GOT3 (cell line): ENCODE data around the gene FUT3.
"Not testable (repeated sequence)": the region's sequence is repeated elsewhere in the genome, so short reads cannot be mapped to it uniquely, and the experiment has no call there.

ENCODE experiments used
- DNase-seq: peaks from one replicate; lab custom pipeline; 2025; ENCODE audit warnings: mixed read lengths; lab: John Stamatoyannopoulos, UW

Gene FUT3

DNA sequence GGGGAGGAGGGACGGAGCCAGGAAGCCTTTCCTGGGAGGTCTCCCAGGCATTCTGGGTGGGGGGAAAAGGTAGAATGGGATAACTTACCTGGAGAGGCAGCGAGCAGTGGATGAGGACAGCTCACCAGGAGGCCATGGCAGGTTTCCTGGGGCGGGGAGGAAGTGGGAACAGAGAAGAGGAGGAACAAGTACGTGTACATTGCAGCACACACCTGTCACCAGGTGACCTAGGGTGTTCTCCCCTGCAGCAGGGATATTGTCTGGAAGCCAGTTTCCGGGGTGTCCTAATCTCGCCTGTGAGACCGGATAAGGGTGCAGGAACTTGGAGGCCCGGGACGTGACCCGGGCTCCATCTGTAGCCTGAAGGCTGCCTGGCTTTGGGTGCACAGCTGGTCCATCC is at the start of gene FUT3:
Gene FUT3 (minus strand): TSS at position 148 of the 400 bp plus-strand sequence.
- DNase-seq = no peak

DNA sequence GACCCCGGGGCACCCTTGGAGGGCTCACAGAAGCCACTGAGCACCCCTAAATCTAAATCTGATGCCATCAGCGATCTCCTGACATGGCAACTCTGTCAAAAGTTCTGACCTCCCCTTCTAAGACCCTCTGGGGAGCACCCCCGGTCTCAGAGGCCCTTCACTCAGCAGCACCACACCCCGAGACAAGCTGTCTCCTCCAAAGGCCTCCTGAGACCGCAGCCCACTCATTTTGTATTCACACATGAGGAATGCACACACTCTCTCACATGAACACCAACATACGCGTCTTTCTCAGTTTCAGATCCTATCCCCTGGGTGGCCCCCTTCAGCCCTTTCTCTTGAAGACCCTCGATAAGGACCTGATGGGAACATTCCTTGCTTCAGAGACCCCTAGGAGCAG is 49.7 kb upstream of the FUT3 start:
- no peak for DNase-seq

DNA sequence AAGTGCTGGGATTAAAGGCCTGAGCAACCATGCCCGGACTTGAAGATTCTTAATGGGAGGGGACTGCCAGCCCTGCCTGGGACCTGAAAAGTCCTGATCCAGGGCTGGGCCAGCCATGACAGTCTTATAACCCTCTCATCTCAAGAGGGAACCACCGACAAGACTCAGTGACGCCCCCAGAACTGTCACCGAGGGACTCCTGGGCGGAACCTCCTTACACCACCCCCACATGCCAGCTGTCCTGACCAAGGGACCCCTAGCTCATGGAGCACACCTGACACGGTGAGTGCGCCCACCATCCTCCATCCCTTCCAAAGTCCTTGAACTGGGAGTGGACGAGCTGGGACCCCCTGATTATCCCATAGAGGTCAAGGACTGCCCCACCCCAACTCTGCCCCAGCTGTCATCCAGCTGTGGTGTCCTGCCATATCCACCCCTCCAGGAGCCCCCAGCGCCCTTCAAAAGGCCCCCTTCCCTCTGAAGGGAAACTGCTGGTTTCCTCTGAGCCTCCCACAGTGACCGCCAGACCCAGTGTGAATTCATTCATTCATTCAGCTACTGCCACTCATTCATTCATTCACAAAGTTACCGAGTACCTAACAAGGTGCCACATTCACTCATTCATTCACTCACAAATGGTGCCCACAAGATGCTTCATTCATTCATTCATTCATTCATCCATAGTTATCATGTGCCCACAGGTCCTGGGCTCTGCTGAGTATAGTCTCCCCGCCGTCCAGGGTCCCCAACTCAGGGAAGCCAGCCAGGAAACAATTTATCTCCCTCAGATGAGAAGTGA is 48.7 kb upstream of the FUT3 start:
- no peak for DNase-seq

DNA sequence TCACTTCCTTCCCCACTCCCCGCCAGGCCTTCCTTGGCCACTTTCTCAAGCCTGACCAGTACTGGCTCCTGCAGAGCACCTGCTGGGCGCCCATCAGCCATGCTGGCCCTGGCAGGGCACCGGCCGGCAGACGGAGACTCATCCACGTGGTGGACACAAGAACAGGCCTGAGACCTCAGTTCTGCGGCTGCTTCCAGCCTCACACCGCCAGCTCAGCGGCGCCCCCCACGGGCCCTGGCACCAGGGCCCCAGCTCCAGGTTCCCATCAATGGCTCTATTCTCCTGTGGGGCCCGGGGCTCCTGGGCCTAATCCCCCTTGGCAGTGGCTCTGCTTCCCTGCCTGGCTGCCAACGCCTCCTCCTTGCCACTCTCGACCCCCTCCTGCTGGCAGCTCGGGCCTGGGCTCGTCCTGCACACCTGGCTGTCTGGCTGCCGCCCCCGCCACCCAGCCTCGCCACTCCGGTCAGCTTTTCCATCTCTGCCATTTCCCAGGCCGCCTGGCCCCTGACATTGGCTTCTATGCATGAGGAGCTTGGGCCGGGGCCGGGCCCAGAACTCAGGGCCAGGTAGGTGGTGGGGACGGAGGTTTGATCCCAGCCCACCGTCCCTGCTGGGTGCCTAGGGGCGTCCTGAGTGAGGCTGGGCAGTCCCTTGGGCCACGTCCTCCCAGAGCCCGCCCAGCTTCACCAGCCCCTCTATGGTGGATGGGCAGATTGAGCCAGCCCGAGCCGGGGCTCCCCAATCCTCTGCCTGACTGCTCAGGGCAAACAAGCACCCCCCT is 46.1 kb upstream of the FUT3 start:
- DNase-seq = no peak

DNA sequence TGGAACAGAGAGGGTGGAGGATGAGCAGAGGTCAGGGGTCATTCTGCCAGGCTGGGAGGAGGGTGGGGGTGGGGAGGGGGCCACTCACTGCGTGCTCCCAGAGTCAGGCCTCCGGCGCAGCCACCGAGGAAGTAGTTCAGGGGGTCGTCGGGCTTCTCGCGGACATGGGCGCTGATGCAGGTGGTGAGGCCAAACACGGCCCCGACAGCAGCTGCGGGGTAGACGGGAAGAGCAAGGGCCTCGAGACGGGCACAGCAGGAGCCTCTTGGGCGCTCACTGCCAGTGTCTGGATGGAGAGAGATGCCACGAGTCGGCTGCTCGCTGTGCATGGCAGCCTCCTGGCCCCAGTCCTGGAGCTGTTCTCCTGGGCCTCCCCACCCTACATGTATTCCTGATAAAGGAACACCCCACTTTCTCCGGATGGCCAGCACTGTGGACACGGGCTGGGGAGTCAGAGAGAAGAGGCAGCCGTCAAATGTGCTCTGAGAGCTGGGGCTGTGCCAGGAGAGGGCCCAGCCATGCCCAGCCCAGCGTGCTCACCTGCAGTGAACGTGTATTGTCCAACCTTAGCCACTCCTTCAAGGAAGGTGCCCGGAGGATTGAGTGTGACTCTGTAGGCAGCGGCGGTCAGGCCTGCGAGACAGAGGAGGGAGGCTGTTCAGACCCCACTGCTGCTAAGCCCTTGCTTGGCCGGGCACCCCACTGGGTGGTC is 45.3 kb upstream of the FUT3 start:
- no peak for DNase-seq

DNA sequence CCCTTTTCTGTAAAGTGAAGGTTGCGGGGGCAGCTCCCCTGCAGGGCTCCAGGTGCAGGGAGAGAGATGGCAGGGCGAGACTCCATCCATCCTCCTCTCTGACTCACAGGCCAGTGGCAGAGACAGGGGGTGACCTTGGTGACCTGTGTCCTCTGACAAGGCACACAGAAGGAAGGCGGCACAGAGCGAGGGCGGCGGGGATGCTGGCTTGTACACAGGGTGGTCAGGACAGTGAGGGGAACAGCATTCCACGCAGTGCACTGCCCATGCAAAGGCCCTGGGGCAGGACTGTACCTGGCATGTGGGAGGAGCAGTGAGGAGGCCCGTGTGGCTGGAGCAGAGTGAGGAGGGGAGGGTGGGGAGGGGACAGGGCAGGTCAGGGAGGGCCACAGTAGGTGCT is 44.6 kb upstream of the FUT3 start:
- no peak for DNase-seq

DNA sequence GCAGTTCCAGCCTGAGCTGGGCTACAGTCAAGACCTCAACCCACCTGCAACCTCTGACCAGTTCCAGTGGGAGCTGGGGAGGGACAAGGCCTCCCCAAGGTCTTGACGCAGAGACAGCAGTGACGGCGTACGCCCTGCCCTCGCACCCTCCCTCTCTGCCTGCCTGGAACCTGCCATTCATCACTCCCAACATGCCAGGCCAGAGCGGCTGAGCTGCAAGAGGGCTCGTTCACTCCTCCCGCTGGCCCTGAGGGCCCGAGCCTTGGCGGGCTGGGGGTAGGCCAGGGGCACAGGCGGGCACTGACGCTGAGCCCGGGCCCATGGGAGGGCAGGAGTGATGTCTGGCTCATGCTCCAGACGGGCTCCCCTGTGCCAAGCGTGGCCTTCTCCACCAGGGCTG is 44.2 kb upstream of the FUT3 start:
- no peak for DNase-seq

DNA sequence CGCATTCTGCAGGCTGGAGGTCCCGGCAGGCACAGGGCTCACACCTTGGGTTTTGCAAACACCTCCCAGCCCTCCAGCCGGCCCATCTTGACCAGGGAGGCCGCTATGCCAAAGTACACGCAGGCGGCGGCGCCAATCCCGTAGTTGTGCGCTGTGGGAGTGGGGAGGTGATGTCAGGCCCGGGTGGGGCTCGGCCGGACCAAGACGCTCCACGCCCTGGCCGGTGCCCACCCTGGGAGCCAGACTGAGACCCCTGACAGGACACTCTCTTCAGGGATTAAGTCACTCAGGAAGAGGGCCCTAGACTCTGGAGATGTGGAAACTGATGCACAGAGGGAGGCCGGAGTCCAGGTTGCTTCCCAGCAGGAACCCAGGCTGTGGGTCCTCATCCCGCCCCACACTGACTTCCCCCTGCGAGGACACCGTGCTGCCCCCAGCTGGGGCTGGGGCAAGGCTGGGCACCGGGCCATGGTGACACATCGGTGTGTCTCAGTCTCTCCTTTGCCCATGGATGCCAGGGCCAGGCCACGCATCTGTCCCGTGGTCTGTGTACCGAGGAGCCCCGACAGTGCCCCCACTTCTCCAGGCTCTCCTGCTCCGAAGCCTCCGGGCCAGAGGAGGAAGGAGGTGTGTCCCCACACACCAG is 43.6 kb upstream of the FUT3 start:
- no peak for DNase-seq

DNA sequence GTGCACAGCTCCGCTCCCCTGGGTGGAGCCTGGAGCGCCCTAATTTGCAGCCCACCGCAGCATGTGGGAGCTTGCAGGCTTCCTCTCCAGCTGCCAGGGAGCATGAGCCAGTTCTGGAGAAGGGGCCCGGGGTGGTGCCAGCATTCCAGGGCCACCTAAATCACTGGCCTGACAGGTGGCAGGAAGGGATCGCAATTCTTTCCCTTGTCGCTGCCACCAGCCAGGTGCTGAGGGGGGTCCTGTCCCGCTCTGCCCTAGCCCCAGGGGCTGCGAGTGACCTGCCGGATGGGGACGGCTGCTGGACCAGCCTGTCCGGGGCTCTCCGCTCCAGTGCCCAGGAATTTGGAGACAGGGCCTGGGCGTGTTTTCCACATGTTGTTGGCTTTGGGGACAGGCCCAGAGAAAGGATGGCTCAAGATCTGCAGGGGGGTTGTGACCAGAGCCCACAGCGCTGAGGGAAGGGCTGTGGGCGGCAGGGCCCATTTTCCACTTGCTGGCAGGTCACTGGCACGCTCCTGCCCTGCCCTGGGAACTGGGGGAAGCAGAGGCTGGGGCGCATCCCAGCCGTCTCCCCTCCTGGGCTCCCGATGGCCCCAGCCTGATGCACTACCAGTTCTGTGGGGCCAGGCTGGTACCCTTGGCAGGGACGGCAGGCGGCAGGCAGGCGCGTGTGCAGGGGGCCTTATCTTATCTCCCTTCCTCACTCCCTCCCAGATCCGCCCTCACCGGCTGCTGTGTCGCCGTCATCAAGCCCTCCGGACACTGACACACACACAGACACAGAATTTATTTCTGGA is 42.9 kb upstream of the FUT3 start:
- no peak for DNase-seq

DNA sequence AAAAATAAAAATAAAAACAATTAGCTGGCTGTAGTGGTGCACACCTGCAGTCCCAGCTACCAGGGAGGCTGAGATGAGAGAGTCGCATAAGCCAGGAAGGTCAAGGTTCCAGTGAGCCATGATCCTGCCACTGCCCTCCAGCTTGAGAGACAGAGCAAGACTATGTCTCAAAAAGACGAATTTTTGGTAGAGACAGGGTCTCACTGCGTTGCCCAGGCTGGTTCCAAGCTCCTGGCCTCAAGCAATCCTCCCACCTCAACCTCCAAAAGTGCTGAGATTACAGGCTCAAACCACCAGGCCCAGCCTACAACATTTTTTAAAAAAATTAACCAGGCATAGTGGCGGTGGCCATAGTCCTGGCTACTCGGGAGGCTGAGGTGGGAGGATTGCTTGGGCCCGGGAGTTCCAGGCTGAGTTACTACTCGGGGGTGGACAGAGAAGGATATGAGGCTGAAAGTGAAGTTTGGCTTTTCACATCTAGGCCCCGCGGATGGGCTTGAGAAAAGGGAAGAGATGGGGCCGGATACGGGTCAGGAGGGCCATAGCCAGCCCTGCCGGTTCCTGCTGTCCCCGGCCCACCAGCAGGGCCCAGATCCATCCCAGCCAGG is 42.2 kb upstream of the FUT3 start:
- DNase-seq = no peak

DNA sequence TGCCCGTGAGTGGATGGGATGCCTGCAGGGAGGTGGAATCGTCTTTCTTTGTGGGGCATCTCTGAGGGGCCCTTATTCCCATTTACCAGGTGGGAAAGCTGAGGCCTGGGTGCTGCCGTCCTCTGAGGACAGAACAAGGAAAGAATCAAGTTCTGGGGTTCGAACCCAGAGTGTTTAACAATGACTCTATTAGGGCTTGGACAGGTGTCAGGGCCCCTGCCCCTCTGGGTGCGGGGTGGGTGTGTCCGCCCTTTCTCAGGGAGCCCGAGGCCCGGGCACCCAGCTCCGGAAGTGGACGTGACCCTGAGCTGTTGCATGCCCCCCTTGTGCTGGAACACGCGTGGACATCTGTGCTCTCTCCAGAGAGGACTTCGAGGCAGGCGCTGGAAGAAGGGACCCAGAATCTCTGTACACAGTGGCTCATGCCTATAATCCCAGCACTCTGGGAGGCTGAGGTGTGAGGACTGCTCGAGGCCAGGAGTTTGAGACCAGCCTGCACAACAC is 41.6 kb upstream of the FUT3 start:
- no peak for DNase-seq

DNA sequence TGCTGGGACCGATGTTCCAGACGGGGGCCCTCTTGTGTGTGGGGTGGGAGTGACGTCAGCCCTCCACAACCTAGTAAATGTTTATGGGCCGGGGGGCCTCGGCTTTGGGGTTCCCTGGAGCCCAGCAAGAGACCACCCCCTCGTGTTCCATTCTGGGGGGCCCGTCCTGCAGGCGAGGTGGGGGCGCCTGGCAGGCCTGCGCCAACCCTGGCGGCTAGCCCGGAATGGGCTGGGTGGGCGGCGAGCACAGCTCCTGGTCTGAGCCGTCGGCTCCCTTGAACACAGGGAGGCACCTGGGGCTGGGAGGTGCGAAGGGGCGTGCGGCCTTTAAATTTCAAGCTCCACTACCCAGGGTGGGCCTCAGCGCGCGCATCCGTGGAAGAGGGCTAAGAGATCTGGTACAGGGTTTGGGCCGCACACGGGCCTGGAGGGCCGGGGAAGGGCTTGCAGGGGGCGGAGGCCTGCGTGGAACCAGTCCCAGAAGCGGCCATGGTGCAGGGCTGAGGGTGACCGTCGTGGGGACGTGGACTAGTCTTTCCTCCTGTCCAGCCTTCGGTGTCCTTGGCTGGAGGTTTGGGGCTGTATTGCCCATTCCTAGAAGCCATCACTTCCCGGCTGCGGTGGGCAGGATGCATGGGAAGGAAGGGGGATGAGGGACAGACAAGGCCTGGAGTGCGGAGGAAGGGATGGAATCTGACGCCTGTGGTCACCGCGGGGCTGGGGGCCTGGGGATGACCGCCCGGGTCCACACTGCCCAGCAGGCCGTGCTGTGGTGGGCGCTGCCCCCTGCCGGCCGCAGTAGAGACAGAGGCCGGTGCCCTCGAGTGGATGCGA is 40.9 kb upstream of the FUT3 start:
- no peak for DNase-seq

DNA sequence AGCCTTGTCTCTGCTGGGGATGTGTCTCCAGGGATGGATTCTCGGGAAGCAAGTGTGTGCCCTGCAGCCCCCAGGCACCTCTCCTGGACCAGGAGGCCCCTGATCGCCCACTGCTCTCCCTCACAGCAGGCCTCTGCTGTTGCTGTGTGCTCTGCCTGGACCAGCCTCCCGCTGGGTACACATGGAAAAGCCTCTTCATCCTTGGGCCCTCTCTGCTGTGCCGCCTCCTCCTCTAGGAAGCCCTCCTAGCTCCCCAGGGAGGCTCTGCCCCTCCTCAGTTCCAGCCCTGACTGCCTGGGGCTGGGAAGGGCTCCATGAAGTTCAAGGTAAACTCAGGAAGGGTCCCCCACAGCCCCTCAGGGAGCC is 40.3 kb upstream of the FUT3 start:
- no peak for DNase-seq

DNA sequence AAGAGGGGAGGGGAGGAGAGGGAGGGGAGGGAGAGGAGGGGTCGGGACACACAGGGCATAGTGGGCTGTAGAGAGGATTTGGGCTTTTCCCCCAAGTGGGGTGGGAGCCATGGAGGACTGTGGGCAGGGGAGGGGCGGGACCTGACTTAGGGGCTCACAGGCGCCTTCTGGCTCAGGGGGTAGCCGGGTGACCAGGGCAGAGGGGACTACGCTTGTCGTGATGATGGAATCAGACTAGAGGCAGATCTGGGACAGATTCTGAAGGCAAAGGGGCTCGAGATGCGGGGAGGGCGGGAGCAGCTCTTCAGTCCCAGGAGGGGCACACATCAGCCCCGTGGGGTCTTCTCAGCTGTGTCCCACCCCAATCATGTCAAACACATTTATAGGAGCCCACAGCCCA is 38.9 kb upstream of the FUT3 start:
- DNase-seq = no peak

DNA sequence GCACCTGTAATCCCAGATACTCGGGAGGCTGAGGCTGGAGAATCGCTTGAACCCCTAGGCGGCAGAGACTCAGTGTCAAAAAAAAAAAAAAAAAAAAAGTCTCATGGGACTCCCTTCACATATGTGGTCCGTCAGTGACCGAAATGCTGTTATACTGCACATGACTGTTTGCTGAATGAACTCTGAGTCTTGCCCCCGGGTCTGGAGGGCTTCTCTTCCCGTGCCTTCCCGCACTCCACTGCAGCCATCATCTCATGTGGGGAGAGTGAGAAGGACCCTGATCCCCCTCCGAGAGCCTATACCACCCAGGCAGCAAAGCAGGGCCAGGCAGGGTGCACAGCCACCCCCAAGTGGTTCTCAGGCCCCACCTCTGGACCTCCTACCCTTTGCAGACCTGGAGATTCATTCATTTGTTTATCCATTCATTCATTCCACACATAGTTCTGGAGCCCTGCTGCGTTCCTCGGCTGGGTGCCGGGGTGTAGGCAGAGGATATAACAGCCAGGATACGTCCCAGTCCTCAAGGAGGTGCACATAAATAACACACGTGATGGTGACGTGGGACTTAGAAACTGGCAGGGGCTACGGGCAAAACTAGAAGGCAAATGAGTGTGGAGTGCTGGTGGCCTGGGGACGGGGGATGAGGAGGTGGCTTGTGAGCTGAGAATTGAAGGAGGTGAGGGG is 38.2 kb upstream of the FUT3 start:
- DNase-seq = no peak

DNA sequence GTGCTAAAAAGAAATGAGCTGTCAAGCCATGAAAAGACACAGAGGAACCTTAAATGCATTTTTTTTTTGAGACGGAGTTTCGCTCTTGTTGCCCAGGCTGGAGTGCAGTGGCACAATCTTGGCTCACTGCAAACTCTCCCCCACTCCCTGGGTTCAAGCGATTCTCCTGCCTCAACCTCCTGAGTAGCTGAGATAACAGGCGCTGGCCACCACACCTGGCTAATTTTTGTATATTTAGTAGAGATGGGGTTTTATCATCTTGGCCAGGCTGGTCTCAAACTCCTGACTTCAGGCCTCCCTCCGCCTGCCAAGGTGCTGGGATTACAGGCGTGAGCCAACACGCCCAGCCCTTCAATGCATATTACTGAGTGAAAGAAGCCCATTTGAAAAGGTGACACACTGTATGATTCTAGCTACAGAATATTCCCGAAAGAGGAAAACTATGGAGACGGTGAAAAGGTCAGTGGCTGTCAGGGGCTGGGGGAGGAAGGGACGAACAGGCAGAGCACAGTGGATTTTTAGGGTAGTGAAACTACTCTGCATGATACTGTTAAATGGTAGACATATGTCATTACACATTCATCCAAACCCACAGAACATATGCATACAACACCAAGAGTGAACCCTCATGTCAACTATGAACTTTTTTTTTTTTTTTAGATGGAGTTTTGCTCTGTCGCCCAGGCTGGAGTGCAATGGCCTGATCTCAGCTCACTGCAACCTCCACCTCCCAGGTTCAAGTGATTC is 33.0 kb upstream of the FUT3 start:
- DNase-seq = not testable (repeated sequence)

DNA sequence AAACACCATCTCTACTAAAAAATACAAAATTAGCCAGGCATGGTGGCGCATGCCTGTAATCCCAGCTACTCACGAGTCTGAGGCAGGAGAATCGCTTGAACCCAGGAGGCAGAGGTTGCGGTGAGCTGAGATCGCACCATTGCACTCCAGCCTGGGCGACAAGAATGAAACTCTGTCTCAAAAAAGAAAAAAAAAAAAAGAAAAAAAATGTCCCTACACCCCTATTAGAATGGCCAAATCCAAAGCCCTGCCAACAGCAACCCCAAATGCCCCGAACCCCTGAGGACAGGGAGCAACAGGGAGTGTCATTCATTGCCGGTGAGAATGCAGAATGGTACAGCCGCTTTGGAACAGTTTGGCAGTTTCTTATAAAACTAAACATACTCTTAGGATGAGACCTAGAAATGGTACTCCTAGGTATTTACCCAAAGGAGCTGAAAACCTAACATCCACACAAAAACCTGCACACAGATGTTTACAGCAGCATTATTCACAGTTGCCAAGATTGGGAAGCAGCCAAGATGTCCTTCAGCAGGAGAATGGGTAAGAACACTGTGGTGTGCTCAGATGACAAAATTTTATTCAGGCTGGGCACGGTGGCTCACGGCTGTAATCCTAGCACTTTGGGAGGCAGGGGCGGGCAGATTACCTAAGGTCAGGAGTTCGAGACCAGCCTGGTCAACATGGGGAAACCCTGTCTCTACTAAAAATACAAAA is 32.1 kb upstream of the FUT3 start:
- DNase-seq = not testable (repeated sequence)

DNA sequence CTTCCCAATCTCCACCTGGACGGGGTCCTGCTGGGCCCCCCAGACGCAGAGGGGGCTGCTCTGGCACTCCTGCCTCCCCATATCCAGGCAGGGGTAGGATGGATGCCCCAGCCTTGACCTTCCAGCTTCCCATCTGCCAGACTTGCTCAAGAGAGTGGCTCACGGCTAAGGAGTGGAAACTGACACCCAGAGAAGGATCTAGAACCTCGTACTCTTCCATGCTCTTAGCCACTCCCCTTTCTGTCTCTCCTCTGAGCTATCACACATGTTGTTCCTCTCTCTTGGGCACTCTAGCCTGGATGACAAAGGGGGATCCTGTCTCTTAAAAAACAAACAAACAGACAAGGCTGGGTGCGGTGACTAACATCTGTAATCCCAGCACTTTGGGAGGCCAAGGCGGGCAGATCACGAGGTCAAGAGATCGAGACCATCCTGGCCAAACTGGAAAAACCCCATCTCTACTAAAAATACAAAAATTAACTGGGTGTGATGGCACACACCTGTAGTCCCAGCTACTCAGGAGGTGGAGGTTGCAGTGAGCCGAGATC is 31.2 kb upstream of the FUT3 start:
- DNase-seq = no peak
